ENCODE measurements around the gene SURF2.

Gene SURF2

GRCh38 chr9:133402689-133403088 is 46.3 kb downstream of the SURF2 start:
- H3K27me3 ChIP-seq (ENCODE audit: insufficient read depth, poor library complexity, severe bottlenecking), result no peaks in the 10 kb centered on the region
- H3K36me3 ChIP-seq (ENCODE audit: low read depth), result peaks cover 27% of the 10 kb centered on the region
- DNase-seq (ENCODE audit: low spot score) (no peak), ATAC-seq (ENCODE audit: low read depth) (no peak)
- H3K4me1 ChIP-seq (ENCODE audit: insufficient read depth, poor library complexity, severe bottlenecking), result no peaks in the 10 kb centered on the region
- no peaks in the 10 kb centered on the region for H3K9me3 ChIP-seq (ENCODE audit: severe bottlenecking)
- no peak overlapping the region for H3K27ac ChIP-seq (ENCODE audit: poor library complexity, severe bottlenecking)
- H3K4me3 ChIP-seq (ENCODE audit: severe bottlenecking), result no peak overlapping the region
- TF ChIP-seq CTCF (IDR thresholded peaks at IDR 0.05; ENCODE audit: poor library complexity, severe bottlenecking), result no peak

GRCh38 chr9:133403766-133404453 is 47.6 kb downstream of the SURF2 start:
- Histone ChIP-seq H3K36me3 (ENCODE audit: low read depth) (peaks cover 39% of the 10 kb centered on the region), H3K27ac (ENCODE audit: poor library complexity, severe bottlenecking) (no peak overlapping the region), H3K27me3 (ENCODE audit: insufficient read depth, poor library complexity, severe bottlenecking) (no peaks in the 10 kb centered on the region), H3K9me3 (ENCODE audit: severe bottlenecking) (no peaks in the 10 kb centered on the region), H3K4me1 (ENCODE audit: insufficient read depth, poor library complexity, severe bottlenecking) (no peaks in the 10 kb centered on the region), H3K4me3 (ENCODE audit: severe bottlenecking) (no peak overlapping the region)
- ATAC-seq (ENCODE audit: low read depth), result peak; percentile 16; the same call in 1 of the 3 replicates
- peak; percentile 61 for DNase-seq (ENCODE audit: low spot score)
- TF ChIP-seq CTCF (IDR thresholded peaks at IDR 0.05; ENCODE audit: poor library complexity, severe bottlenecking), result peak; percentile 62

GRCh38 chr9:133404454-133405002 is 48.2 kb downstream of the SURF2 start:
- no peak for TF ChIP-seq CTCF (IDR thresholded peaks at IDR 0.05; ENCODE audit: poor library complexity, severe bottlenecking)
- Histone ChIP-seq H3K4me1 (ENCODE audit: insufficient read depth, poor library complexity, severe bottlenecking) (no peaks in the 10 kb centered on the region), H3K36me3 (ENCODE audit: low read depth) (peaks cover 45% of the 10 kb centered on the region), H3K4me3 (ENCODE audit: severe bottlenecking) (no peak overlapping the region), H3K9me3 (ENCODE audit: severe bottlenecking) (no peaks in the 10 kb centered on the region), H3K27ac (ENCODE audit: poor library complexity, severe bottlenecking) (no peak overlapping the region), H3K27me3 (ENCODE audit: insufficient read depth, poor library complexity, severe bottlenecking) (no peaks in the 10 kb centered on the region)
- ATAC-seq (ENCODE audit: low read depth) (no peak), DNase-seq (ENCODE audit: low spot score) (peak; percentile 46)

- no peak for DNase-seq (ENCODE audit: low spot score)
- no peak for TF ChIP-seq CTCF (IDR thresholded peaks at IDR 0.05; ENCODE audit: poor library complexity, severe bottlenecking)
- Histone ChIP-seq H3K4me3 (ENCODE audit: severe bottlenecking) (no peak overlapping the region), H3K27me3 (ENCODE audit: insufficient read depth, poor library complexity, severe bottlenecking) (no peaks in the 10 kb centered on the region), H3K9me3 (ENCODE audit: severe bottlenecking) (no peaks in the 10 kb centered on the region), H3K36me3 (ENCODE audit: low read depth) (peaks cover 58% of the 10 kb centered on the region), H3K27ac (ENCODE audit: poor library complexity, severe bottlenecking) (no peak overlapping the region), H3K4me1 (ENCODE audit: insufficient read depth, poor library complexity, severe bottlenecking) (no peaks in the 10 kb centered on the region)
- no peak; the same call in 2 of the 3 replicates for ATAC-seq (ENCODE audit: low read depth)
These were observed 49.4 kb downstream of the SURF2 start for GRCh38 chr9:133405508-133406438.

Data from RWPE2 (cell line).